WERI-Rb-1 (cell line): Measurements from ENCODE around the gene DNPEP.

ENCODE experiments used
- DNase-seq: peaks from one replicate; pipeline ENCODE4 v3.0.0-alpha.2; 2020
- H3K27ac ChIP-seq: fragments of 250-450 bp; sonication (Bioruptor Pico); 2 replicates; pipeline ENCODE4 v1.5.1; 2020; ENCODE audit warnings: mild to moderate bottlenecking, moderate library complexity
- H3K27me3 ChIP-seq: fragments of 250-450 bp; sonication (Bioruptor Pico); 2 replicates; pipeline ENCODE4 v1.5.1; 2021; ENCODE audit warnings: mild to moderate bottlenecking, low read depth, moderate library complexity; ENCODE audit not compliant: insufficient read depth, severe bottlenecking
- H3K36me3 ChIP-seq: fragments of 250-450 bp; sonication (Bioruptor Pico); 2 replicates; pipeline ENCODE4 v1.5.1; 2020; ENCODE audit warnings: mild to moderate bottlenecking, moderate library complexity
- H3K4me3 ChIP-seq: 2 replicates; pipeline ENCODE4 v1.5.1; 2011; ENCODE audit warnings: low read depth, mild to moderate bottlenecking, control low read depth, low read length
- H3K9me3 ChIP-seq: fragments of 250-450 bp; sonication (Bioruptor Pico); 2 replicates; pipeline ENCODE4 v1.5.1; 2021; ENCODE audit warnings: mild to moderate bottlenecking, moderate library complexity; ENCODE audit not compliant: severe bottlenecking
- CTCF ChIP-seq: IDR thresholded peaks from 2 replicates; pipeline ENCODE4 v1.5.1; 2011; ENCODE audit warnings: low read depth, mild to moderate bottlenecking, control low read depth, inconsistent platforms, low read length

Gene DNPEP

GRCh38 chr2:219387306-219388120 lies at the start of gene DNPEP:
DNPEP (minus strand) TSS chr2:219387912; CDS start chr2:219387794, 118 bp downstream.
- no peaks in the 10 kb centered on the region for H3K27me3 ChIP-seq
- H3K9me3 ChIP-seq, result peaks cover 6% of the 10 kb centered on the region
- peak within 1 kb of the TSS; percentile 69 for H3K4me3 ChIP-seq
- H3K27ac ChIP-seq, result peak within 1 kb of the TSS; percentile 85
- DNase-seq, result peak; percentile 91
- TF ChIP-seq CTCF, result no peak
- H3K36me3 ChIP-seq, result peaks cover 34% of the 10 kb centered on the region

GRCh38 chr2:219437141-219437540 lies 49.4 kb upstream of the DNPEP start:
- H3K9me3 ChIP-seq, result no peaks in the 10 kb centered on the region
- H3K27me3 ChIP-seq, result no peaks in the 10 kb centered on the region
- H3K4me3 ChIP-seq, result no peak overlapping the region
- no peak overlapping the region for H3K27ac ChIP-seq
- H3K36me3 ChIP-seq, result no peaks in the 10 kb centered on the region
- TF ChIP-seq CTCF, result no peak
- DNase-seq, result no peak

GRCh38 chr2:219436491-219436890 lies 48.8 kb upstream of the DNPEP start:
- H3K27ac ChIP-seq, result no peak overlapping the region
- H3K4me3 ChIP-seq, result no peak overlapping the region
- no peaks in the 10 kb centered on the region for H3K9me3 ChIP-seq
- no peaks in the 10 kb centered on the region for H3K27me3 ChIP-seq
- no peaks in the 10 kb centered on the region for H3K36me3 ChIP-seq
- TF ChIP-seq CTCF, result no peak
- no peak for DNase-seq

- Histone ChIP-seq H3K9me3 (no peaks in the 10 kb centered on the region), H3K4me3 (no peak overlapping the region), H3K27me3 (no peaks in the 10 kb centered on the region), H3K36me3 (no peaks in the 10 kb centered on the region), H3K27ac (no peak overlapping the region)
- no peak for DNase-seq
- no peak for TF ChIP-seq CTCF
Measured at GRCh38 chr2:219435701-219436100, 48.0 kb upstream of the DNPEP start.

DNA sequence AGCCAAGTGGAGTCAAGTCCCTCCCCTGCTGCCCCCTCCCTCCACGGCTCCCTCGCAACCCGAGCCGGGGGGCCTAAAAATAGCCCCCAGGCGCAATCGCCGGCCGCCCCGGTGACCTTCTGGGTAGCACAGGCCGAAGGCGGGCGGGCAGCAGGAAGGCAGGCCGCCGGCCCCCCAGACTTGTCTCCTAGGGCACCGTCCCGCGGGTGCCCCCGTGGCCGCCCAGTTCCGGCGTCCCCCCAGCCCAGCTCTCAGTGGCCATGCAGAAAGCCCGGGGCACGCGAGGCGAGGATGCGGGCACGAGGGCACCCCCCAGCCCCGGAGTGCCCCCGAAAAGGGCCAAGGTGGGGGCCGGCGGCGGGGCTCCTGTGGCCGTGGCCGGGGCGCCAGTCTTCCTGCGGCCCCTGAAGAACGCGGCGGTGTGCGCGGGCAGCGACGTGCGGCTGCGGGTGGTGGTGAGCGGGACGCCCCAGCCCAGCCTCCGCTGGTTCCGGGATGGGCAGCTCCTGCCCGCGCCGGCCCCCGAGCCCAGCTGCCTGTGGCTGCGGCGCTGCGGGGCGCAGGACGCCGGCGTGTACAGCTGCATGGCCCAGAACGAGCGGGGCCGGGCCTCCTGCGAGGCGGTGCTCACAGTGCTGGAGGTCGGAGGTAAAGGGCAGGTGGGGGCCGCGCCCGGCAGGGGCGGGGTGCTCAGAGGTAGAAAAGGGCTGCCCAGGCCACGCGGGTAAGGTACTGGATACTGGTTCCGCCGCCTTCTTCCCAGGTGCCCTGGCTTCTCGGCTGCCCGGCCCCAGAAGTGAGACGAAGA lies 47.2 kb upstream of the DNPEP start, which contains the start of gene SPEG:
SPEG (plus strand) TSS at position 126 of the 808 bp plus-strand sequence; CDS start at position 261, 135 bp downstream.
- H3K27ac ChIP-seq, result peak within 1 kb of the TSS; percentile 44
- no peak for DNase-seq
- TF ChIP-seq CTCF, result no peak
- H3K36me3 ChIP-seq, result no peaks in the 10 kb centered on the region
- no peaks in the 10 kb centered on the region for H3K27me3 ChIP-seq
- H3K4me3 ChIP-seq, result no peak within 1 kb of the TSS
- H3K9me3 ChIP-seq, result no peaks in the 10 kb centered on the region
